GM23338 (cell line): ENCODE measurements around the gene AUH.
"Not testable (repeated sequence)": the region's sequence is repeated elsewhere in the genome, so short reads cannot be mapped to it uniquely, and the experiment has no call there.

Experiments
- EZH2 ChIP-seq: fragments of 200-600 bp; sonication (generic); IDR thresholded peaks from one replicate; pipeline ENCODE4 v1.8.0; 2017; ENCODE audit warnings: antibody characterized with exemption, mild to moderate bottlenecking, low read depth; ENCODE audit not compliant: unreplicated experiment
- EZH2phosphoT487 ChIP-seq: fragments of 200-600 bp; sonication (generic); IDR thresholded peaks from one replicate; pipeline ENCODE4 v1.8.1; 2018; ENCODE audit warnings: antibody characterized with exemption; ENCODE audit not compliant: unreplicated experiment
- POLR2AphosphoS5 ChIP-seq: IDR thresholded peaks from 2 replicates; pipeline ENCODE4 v1.6.1; 2016; ENCODE audit warnings: antibody characterized with exemption, low read depth
- TF ChIP-seq, protein P1 (sequence below), 2 experiments: fragments of 200-600 bp in 1 of 2; sonication (generic) in 1 of 2; conservative IDR thresholded peaks; 2 replicates each; pipeline versions ENCODE4 v1.5.1 to v1.6.1; 2016 to 2017; ENCODE audit warnings: antibody characterized with exemption in 2 of 2, low read depth in 2 of 2, mild to moderate bottlenecking in 2 of 2, moderate library complexity in 1 of 2

DNA sequence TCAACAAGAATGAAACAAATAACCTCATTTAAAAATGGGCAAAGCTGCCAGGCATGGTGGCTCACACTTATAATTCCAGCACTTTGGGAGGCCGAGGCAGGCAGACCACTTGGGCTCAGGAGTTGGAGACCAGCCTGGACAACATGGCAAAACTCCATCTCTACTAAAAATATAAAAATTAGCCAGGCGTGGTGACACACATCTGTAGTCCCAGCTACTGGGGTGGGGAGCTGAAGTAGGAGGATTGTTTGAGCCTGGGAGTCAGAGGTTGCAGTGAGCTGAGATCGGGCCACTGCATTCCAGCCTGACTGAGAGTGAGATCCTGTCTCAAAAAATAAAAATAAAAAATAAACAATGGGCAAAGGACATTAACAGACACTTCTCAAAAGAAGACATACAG lies 8.3 kb upstream of the AUH start:
- TF ChIP-seq, protein P1, sequence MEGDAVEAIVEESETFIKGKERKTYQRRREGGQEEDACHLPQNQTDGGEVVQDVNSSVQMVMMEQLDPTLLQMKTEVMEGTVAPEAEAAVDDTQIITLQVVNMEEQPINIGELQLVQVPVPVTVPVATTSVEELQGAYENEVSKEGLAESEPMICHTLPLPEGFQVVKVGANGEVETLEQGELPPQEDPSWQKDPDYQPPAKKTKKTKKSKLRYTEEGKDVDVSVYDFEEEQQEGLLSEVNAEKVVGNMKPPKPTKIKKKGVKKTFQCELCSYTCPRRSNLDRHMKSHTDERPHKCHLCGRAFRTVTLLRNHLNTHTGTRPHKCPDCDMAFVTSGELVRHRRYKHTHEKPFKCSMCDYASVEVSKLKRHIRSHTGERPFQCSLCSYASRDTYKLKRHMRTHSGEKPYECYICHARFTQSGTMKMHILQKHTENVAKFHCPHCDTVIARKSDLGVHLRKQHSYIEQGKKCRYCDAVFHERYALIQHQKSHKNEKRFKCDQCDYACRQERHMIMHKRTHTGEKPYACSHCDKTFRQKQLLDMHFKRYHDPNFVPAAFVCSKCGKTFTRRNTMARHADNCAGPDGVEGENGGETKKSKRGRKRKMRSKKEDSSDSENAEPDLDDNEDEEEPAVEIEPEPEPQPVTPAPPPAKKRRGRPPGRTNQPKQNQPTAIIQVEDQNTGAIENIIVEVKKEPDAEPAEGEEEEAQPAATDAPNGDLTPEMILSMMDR (conservative IDR thresholded peaks at IDR 0.05; ENCODE audit: low read depth in 2 of 2), result not testable (repeated sequence)
- TF ChIP-seq POLR2AphosphoS5, EZH2, EZH2phosphoT487: not testable (repeated sequence)
